Caco-2 (cell line): ENCODE measurements around the gene SMOC2. TPM values are rescaled to one million over a fixed set of nuclear protein-coding genes. Genes with fewer than 3 reads are reported as not detected.
"Not testable (repeated sequence)": the region's sequence is repeated elsewhere in the genome, so short reads cannot be mapped to it uniquely, and the experiment has no call there.

Source experiments
- BruUV-seq: library from RNA; stranded (reverse); fragments of 400-500 nt; replicated peaks from 2 replicates; lab custom pipeline; 2021; lab: Mats Ljungman, UMichigan
- CTCF ChIA-PET: fragments of 300-600 bp; sonication (Branson Sonifier 250); formaldehyde crosslinking; loops from one replicate; lab custom pipeline; 2022; ENCODE audit warnings: antibody characterized with exemption; lab: Charles Lee
- POLR2A ChIA-PET: fragments of 300-600 bp; sonication (Branson Sonifier 250); formaldehyde crosslinking; loops from one replicate; lab custom pipeline; 2022; ENCODE audit warnings: antibody characterized with exemption; lab: Charles Lee
- DNase-seq, 2 experiments: peaks; one replicate each; pipeline versions ENCODE4 v3.0.0 to v3.0.0-alpha.2; 2020 to 2022
- H3K27me3 ChIP-seq: replicated peaks from 2 replicates; pipeline ENCODE4 v1.6.0; 2011; ENCODE audit warnings: low read length; ENCODE audit not compliant: control insufficient read depth, insufficient read depth
- H3K36me3 ChIP-seq: 2 replicates; pipeline ENCODE4 v1.5.1; 2011; ENCODE audit warnings: low read length; ENCODE audit not compliant: control insufficient read depth, insufficient read depth
- H3K4me1 ChIP-seq: fragments of 250-450 bp; sonication (Bioruptor Pico); 2 replicates; pipeline ENCODE4 v1.5.1; 2020; ENCODE audit warnings: mild to moderate bottlenecking
- H3K4me3 ChIP-seq: 2 replicates; pipeline ENCODE4 v1.5.1; 2011; ENCODE audit warnings: low read depth, mild to moderate bottlenecking, control low read depth, low read length
- H3K9me3 ChIP-seq: fragments of 250-450 bp; sonication (Bioruptor Pico); 2 replicates; pipeline ENCODE4 v1.5.1; 2020; ENCODE audit warnings: mild to moderate bottlenecking, moderate library complexity
- H3K27ac Mint-ChIP-seq: one replicate; pipeline ENCODE4 v1.8.0; 2022; ENCODE audit warnings: mixed read lengths; ENCODE audit not compliant: unreplicated experiment
- H3K27me3 Mint-ChIP-seq: one replicate; pipeline ENCODE4 v1.8.0; 2022; ENCODE audit warnings: mixed read lengths; ENCODE audit not compliant: insufficient read depth, unreplicated experiment
- H3K36me3 Mint-ChIP-seq: one replicate; pipeline ENCODE4 v1.8.0; 2022; ENCODE audit warnings: mild to moderate bottlenecking, mixed read lengths; ENCODE audit not compliant: insufficient read depth, unreplicated experiment
- H3K4me1 Mint-ChIP-seq: one replicate; pipeline ENCODE4 v1.8.0; 2022; ENCODE audit warnings: low read depth, mixed read lengths; ENCODE audit not compliant: unreplicated experiment
- H3K4me3 Mint-ChIP-seq: one replicate; pipeline ENCODE4 v1.8.0; 2022; ENCODE audit warnings: mild to moderate bottlenecking, moderate library complexity, mixed read lengths; ENCODE audit not compliant: unreplicated experiment
- H3K9me3 Mint-ChIP-seq: one replicate; pipeline ENCODE4 v1.8.0; 2022; ENCODE audit warnings: mixed read lengths; ENCODE audit not compliant: unreplicated experiment
- CTCF ChIP-seq, 2 experiments: fragments of 200-600 bp in 1 of 2; IDR thresholded peaks; 1 replicate in 1 of 2; 2 replicates in 1 of 2; pipeline versions ENCODE4 v1.5.1 to v1.8.0; 2011 to 2022; ENCODE audit warnings: antibody characterized with exemption in 1 of 2, control low read depth in 1 of 2, inconsistent platforms in 1 of 2, low read depth in 1 of 2, low read length in 1 of 2, mild to moderate bottlenecking in 1 of 2, moderate library complexity in 1 of 2; ENCODE audit not compliant: insufficient read depth in 1 of 2, severe bottlenecking in 1 of 2, unreplicated experiment in 1 of 2
- intact Hi-C: fragments of 100-400 bp; cut with micrococcal nuclease; formaldehyde crosslinking; loops from one replicate; pipeline ENCODE4 v1.10.0; 2022; ENCODE audit not compliant: unreplicated experiment
- total RNA-seq: library from RNA; stranded (reverse); gene quantifications from 2 replicates; pipeline ENCODE4 v1.2.3, GENCODE V29; 2022

Gene SMOC2
- total RNA-seq, 1 experiment from 2014 or later: 2.8 TPM

GRCh38 chr6:168537540-168537884, 96.5 kb downstream of the SMOC2 start:
- Mint-ChIP-seq H3K36me3 (no peaks in the 10 kb centered on the region), H3K27ac (no peak overlapping the region), H3K4me1 (no peaks in the 10 kb centered on the region), H3K4me3 (no peak overlapping the region), H3K9me3 (no peaks in the 10 kb centered on the region), H3K27me3 (no peaks in the 10 kb centered on the region)
- H3K9me3 ChIP-seq: no peaks in the 10 kb centered on the region
- no peaks in the 10 kb centered on the region for H3K27me3 ChIP-seq
- no peak overlapping the region for H3K4me3 ChIP-seq
- peaks cover 4% of the 10 kb centered on the region; the same call in 1 of the 2 replicates for H3K4me1 ChIP-seq
- no peaks in the 10 kb centered on the region for H3K36me3 ChIP-seq
- intact Hi-C loops: no loop called here
- TF ChIP-seq CTCF (IDR thresholded peaks at IDR 0.05; ENCODE audit: insufficient read depth in 1 of 2, low read depth in 1 of 2, low read length in 1 of 2, severe bottlenecking in 1 of 2, unreplicated experiment in 1 of 2): no peak
- POLR2A ChIA-PET: no interaction called here
- CTCF ChIA-PET: interaction anchor here (0.6 kb wide), 1 partner anchor 385 kb away, joined by 4 read pairs; no protein-coding TSS in a partner anchor
- DNase-seq: no peak
- no TSS peak for BruUV-seq

GRCh38 chr6:168538188-168538891, 97.4 kb downstream of the SMOC2 start:
- BruUV-seq, POLR2A ChIA-PET, H3K36me3 ChIP-seq, H3K4me3 ChIP-seq, H3K27me3 Mint-ChIP-seq, DNase-seq, H3K9me3 ChIP-seq, H3K27me3 ChIP-seq, H3K36me3 Mint-ChIP-seq, CTCF ChIA-PET, H3K27ac Mint-ChIP-seq, H3K4me1 Mint-ChIP-seq, intact Hi-C loops, H3K9me3 Mint-ChIP-seq, H3K4me1 ChIP-seq, H3K4me3 Mint-ChIP-seq: not testable (repeated sequence)

GRCh38 chr6:168538892-168539811, 98.2 kb downstream of the SMOC2 start:
- TF ChIP-seq CTCF (IDR thresholded peaks at IDR 0.05; ENCODE audit: insufficient read depth in 1 of 2, low read depth in 1 of 2, low read length in 1 of 2, severe bottlenecking in 1 of 2, unreplicated experiment in 1 of 2): no peak
- intact Hi-C loops: no loop called here
- Histone ChIP-seq H3K27me3 (no peaks in the 10 kb centered on the region), H3K4me3 (no peak overlapping the region), H3K4me1 (peaks cover 4% of the 10 kb centered on the region; the same call in 1 of the 2 replicates), H3K9me3 (no peaks in the 10 kb centered on the region), H3K36me3 (no peaks in the 10 kb centered on the region)
- Mint-ChIP-seq H3K27me3 (no peaks in the 10 kb centered on the region), H3K36me3 (no peaks in the 10 kb centered on the region), H3K9me3 (no peaks in the 10 kb centered on the region), H3K27ac (no peak overlapping the region), H3K4me1 (no peaks in the 10 kb centered on the region), H3K4me3 (no peak overlapping the region)
- ChIA-PET CTCF (no interaction called here), POLR2A (no interaction called here)
- no peak for DNase-seq
- BruUV-seq: no TSS peak
